H7 (cell line): ENCODE data around the gene TPK1. TPM values are rescaled to one million over a fixed set of nuclear protein-coding genes. Genes with fewer than 3 reads are reported as not detected.
"Not testable (repeated sequence)": the region's sequence is repeated elsewhere in the genome, so short reads cannot be mapped to it uniquely, and the experiment has no call there.

ENCODE experiments used
- DNase-seq: peaks from one replicate; pipeline ENCODE4 v3.0.0; 2012
- H3K27me3 ChIP-seq: 2 replicates; pipeline ENCODE4 v1.6.0; 2011; ENCODE audit warnings: mild to moderate bottlenecking, low read length; ENCODE audit not compliant: control insufficient read depth, insufficient read depth
- H3K36me3 ChIP-seq: replicated peaks from 2 replicates; pipeline ENCODE4 v1.5.1; 2011; ENCODE audit warnings: low read length; ENCODE audit not compliant: control insufficient read depth, insufficient read depth
- H3K4me3 ChIP-seq: 2 replicates; pipeline ENCODE4 v1.5.1; 2011; ENCODE audit warnings: low read depth, mild to moderate bottlenecking, control low read depth, low read length, moderate library complexity; ENCODE audit not compliant: insufficient read depth
- total RNA-seq: library from RNA; depleted of rRNA; stranded (reverse); fragments of >200 nt; shearing (Covaris generic); gene quantifications from 2 replicates; pipeline ENCODE4 v1.2.3, GENCODE V29; 2014

The TPK1 gene
- total RNA-seq, 1 experiment from 2014 or later: 6.2 TPM

DNA sequence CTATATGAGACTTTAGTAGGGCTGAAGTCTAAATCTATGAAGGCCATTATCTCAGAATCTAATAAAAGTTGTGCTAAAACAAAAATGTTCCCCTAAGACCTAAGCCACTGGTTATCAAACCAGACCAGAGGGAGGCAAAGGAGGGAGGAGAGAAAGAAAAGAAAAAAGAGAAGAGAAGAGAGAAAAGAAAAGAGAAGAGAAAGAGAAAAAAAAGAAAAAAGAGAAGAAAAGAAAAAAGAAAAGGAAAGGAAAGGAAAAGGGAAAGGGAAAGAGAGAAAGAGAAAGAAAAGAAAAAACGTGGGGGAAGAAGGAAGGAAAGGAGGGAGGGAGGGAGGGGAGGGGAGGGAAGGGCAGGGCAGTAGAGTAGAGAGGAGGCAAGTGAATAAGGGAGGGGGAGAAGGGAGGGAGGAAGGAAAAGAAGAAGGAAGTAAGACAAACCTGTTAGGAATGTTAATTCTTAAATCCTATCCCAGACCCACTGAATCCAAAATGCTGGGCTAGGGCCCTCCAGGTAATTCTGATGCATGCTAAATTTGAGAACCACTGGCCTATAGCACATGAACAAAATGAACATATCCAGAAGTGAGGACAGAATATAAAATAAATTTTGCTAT, 98.9 kb downstream of the TPK1 start:
- no peak for DNase-seq
- no peak overlapping the region for H3K4me3 ChIP-seq

DNA sequence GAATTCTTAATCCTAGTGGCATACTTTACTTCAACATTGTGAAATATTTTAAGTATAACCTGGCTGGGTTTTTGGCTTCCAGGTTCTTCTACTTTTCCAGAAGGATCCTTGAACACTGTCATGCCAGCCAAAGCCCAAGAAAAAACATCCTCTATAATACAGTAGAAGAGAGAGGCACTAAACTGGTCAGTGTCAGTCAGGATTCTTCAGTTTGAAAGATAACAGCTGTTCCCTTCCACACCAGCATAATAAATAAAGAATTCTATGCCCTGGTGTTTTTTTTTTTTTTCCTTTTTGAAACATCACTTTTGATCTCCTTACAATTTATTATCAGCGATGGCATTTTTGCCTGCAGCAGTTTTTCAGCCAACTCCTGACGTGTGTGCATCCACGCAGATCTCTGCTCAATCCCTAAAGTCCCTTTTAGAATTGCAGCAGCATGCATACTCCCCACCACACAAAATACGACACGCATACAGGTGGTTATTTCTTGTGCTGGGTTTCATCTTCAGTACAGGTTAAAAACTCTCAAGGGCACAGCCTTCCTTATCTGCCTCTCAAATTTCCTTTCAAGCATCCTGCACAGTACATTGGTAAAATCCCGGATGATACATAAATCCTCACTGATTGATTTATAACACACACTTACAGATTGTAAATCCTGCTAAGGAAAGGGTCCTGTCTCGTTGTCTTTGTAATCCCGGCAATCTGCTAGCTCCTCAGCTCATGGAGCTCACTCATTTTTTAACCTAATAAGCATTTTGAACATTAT, 100.2 kb downstream of the TPK1 start:
- Histone ChIP-seq H3K27me3 (no peaks in the 10 kb centered on the region), H3K4me3 (no peak overlapping the region), H3K36me3 (no peaks in the 10 kb centered on the region)
- DNase-seq: no peak

More for the DNA sequence above, 98.9 kb downstream of the TPK1 start:
- Histone ChIP-seq H3K36me3 (no peaks in the 10 kb centered on the region), H3K27me3 (no peaks in the 10 kb centered on the region)

DNA sequence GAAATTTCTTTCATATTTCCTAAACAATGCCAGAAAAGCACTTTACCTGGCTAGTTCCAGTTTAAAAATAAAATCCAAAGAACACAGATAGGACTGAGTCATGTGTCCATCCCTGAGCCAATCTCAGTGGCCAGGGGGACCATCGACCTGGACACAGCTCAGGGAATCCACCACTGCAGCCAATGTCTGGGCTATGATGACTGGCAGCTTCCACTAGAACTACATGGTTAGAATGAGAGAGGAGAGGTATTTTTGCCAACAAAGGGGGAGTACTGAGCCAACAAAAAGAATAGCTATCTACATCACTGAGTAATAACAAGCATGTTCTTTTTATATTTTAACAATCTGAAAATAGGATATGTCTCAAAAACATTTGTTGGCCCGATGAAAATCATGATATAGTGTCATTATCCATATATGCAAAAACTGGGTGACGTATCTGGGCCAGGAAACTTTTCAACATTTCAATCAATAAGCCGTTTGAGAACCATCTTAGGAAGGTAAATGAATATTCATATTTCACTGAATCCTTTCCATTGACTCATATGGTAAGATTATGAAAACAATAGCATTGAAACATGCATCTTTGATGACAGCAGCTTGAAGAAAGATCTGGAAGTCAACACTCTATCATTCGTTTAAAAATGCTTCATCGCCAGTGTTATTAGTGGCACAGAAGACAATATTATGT, 104.0 kb downstream of the TPK1 start:
- H3K36me3 ChIP-seq: no peaks in the 10 kb centered on the region
- H3K4me3 ChIP-seq: no peak overlapping the region
- no peaks in the 10 kb centered on the region for H3K27me3 ChIP-seq
- no peak for DNase-seq

DNA sequence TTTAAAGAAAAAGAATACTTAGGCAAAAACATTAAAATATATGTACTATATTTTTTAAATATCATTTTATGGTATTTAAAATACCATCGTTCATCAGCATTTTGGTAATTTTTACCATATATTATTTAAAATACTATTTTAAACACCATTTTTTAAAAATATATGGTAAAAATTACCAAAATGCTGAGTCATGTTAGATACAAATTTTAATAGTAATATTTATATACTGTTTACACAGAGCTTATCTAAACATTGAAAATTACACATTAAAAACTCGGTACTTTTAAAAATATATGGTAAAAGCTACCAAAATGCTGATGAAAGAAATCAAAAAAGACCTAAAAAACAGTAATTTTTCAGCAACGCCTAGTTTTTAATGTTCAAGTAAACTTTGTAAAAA, 105.6 kb downstream of the TPK1 start:
- H3K27me3 ChIP-seq: no peaks in the 10 kb centered on the region
- H3K36me3 ChIP-seq: no peaks in the 10 kb centered on the region
- no peak for DNase-seq
- H3K4me3 ChIP-seq: no peak overlapping the region

DNA sequence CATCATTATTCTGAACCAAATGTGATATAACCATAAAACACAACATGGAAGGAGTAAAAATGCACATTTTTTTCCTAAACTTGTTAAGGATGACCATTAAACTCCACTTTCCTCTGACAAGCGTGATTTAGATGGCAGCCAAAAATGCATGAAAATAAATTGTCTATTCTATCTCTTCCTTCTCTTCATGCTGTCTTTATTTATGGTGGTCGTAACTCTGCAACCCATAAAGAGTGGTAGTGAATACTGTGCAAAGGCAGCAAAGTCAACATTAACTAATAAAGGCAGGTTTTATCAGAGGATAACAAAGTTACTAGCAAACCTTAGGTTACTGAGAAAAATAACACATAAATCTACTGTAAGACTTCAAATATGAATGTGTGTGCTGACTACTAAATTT, 106.6 kb downstream of the TPK1 start:
- Histone ChIP-seq H3K27me3 (no peaks in the 10 kb centered on the region), H3K36me3 (no peaks in the 10 kb centered on the region), H3K4me3 (no peak overlapping the region)
- no peak for DNase-seq

DNA sequence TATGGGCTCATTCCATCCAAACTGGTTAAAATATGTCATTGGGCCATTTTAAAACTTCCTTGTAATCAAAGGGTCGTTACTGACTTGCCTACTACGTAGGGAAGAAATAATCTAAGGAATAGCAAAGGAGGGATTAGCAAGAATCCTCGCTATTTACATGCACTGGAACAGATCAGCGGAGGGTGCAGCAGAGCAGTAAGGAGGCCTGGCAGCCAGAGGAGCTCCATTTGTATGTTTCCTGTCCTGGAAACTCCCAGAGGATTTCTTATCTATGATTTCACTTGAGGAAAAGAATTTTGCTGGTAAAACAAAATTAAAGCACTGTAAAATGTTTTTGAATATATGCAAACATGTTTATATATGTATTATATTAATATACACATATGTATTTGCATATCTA, 107.3 kb downstream of the TPK1 start:
- Histone ChIP-seq H3K27me3 (no peaks in the 10 kb centered on the region), H3K4me3 (no peak overlapping the region), H3K36me3 (no peaks in the 10 kb centered on the region)
- no peak for DNase-seq

DNA sequence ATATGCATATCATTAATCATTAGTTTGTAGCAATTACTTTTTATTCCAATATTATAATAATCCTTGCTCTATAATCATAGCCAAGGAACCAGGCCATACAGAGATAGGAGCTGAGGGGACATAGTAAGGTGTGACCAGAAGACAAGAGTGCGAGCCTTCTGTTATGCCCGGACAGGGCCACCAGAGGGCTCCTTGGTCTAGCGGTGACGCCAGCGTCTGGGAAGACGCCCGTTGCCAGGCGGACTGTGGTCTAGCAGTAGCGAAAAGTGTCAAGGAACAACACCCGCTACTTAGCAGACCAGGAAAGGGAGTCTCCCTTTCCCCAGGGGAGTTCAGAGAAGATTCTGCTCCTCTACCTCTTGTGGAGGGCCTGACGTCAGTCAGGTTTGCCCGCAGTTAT, 109.0 kb downstream of the TPK1 start:
- H3K36me3 ChIP-seq, H3K27me3 ChIP-seq, DNase-seq, H3K4me3 ChIP-seq: not testable (repeated sequence)

DNA sequence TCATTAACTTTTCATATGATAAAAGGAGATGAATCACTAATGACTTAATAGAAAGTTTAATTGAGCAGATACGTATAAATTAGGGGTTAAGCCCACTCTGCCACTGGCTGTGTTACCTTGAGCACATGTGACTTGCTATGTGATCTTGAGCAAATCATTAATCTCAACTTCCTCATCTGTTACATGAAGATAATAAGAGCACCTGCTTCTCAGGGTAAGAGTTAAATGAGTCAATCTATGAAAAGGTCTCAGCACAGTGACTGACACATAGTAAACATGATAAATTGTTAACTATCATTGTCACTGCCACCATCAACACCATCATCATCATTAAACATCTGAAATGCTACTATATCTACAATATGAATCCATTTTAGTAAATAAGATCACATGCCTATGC, 110.8 kb downstream of the TPK1 start:
- no peaks in the 10 kb centered on the region for H3K27me3 ChIP-seq
- H3K36me3 ChIP-seq: no peaks in the 10 kb centered on the region
- no peak overlapping the region for H3K4me3 ChIP-seq
- no peak for DNase-seq

DNA sequence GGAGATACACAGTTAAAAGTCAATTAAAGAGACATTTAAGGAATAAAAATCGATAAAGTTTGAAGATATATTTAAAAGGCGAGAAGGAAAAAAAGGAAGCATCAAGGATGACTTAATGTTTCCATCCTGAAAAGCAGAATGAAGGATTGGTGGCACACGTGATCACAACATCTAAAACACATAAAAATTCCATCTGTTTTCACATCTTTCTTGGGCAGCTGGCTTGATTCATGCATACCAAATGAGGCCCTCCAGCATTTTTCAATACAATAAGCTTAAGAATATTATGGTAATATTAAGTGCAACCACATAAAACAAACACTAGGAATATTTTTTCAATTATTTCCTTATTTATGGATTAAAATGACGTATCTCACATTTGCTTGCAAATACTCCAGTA, 112.6 kb downstream of the TPK1 start:
- no peak for DNase-seq
- Histone ChIP-seq H3K27me3 (no peaks in the 10 kb centered on the region), H3K36me3 (no peaks in the 10 kb centered on the region), H3K4me3 (no peak overlapping the region)

DNA sequence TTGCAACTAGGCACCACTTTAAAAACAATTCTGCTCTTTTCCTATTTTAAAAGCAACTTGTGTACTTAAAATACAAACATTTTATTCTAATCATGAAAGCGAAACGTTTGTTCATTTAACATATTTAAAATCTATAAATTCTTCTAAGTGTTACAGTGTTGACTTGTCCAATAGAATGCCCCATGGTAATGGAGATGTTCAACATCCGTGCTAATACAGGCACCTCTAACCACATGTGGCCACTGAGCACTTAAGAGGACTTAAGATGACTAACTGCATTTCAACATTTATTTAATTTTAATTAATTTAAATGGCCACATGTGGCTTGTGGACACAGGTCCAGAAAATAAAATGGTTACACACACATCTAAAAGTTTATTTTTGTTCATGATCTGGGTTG, 115.1 kb downstream of the TPK1 start:
- DNase-seq: no peak
- Histone ChIP-seq H3K36me3 (no peaks in the 10 kb centered on the region), H3K27me3 (no peaks in the 10 kb centered on the region), H3K4me3 (no peak overlapping the region)

DNA sequence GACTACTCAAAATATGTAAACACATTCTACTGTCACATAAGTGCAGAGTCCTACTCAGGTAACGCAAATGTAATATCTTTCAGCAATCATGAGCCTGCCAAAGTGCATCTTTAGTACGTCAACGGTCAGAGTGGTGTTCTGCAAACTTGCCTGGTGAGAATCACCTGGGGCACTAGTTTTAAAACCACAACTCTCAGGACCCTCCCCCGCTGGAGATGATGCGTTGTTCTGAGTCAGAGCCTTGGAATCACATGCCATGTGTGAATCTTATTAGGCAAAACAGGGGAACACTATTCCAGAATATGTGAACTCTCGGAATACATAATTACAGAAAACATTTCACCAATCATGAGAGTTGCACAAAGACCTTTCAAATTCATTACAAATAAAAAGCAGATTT, 115.7 kb downstream of the TPK1 start:
- no peaks in the 10 kb centered on the region for H3K27me3 ChIP-seq
- no peak overlapping the region for H3K4me3 ChIP-seq
- peak; percentile 7 for DNase-seq
- no peaks in the 10 kb centered on the region for H3K36me3 ChIP-seq

DNA sequence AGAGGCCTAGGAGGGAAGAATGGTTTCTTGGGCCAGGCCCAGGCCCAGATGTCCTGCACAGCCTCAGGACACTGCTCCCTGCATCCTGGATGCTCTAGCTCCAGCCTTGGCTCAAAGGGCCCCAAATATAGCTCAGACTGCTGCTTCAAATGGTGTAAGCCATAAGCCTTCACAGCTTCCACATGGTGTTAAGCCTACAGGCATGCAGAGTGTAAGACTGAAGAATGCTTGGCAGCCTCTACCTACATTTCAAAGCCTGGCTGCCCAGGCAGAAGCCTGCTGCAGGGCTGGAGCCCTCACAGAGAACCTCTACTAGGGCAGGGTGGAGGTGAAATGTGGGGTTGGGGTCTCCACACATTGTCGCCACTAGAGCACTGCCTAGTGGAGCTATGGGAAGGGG, 118.1 kb downstream of the TPK1 start:
- no peak for DNase-seq
- H3K4me3 ChIP-seq: no peak overlapping the region

DNA sequence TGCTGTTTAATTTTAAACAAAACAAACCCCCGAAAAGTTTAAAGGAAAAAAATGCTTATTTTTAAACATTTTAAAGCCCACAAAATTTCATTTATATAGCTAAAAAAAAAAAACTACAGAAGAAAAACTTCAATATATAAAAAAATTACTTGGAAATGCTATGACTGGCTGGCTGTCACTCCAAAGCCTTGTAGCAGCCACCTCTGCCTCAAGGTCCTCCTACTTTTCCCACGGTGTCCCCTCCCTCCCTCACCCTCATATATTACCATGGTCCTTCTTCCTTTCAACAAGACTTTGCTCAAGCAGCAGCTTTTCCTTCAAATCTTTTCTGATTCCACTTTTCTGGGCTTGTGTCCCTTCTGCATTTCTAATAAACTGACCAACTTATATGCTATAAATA, 122.0 kb downstream of the TPK1 start:
- Histone ChIP-seq H3K27me3 (no peaks in the 10 kb centered on the region), H3K36me3 (no peaks in the 10 kb centered on the region), H3K4me3 (no peak overlapping the region)
- peak; percentile 9 for DNase-seq

More for the DNA sequence above, 118.1 kb downstream of the TPK1 start:
- Histone ChIP-seq H3K36me3 (no peaks in the 10 kb centered on the region), H3K27me3 (no peaks in the 10 kb centered on the region)

DNA sequence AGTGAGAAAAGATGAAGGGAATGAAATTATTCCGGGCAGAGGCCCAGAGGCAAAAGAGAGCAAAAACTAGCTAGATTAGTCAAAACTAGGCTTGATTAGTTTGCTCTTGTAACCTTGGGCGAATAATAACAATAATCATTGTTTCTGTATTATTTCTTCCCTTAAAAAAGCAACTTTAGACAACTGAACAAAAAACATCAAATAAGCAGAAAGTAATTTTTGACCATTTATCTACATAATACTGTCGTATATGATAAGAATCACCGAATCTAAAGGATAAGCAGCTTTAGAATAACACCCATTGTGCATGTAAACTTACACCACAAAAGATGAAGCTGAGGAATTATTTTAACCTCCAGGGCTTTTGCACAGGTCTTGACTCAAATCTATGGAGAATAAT, 125.1 kb downstream of the TPK1 start:
- DNase-seq: no peak
- no peaks in the 10 kb centered on the region for H3K27me3 ChIP-seq
- no peaks in the 10 kb centered on the region for H3K36me3 ChIP-seq
- H3K4me3 ChIP-seq: no peak overlapping the region

DNA sequence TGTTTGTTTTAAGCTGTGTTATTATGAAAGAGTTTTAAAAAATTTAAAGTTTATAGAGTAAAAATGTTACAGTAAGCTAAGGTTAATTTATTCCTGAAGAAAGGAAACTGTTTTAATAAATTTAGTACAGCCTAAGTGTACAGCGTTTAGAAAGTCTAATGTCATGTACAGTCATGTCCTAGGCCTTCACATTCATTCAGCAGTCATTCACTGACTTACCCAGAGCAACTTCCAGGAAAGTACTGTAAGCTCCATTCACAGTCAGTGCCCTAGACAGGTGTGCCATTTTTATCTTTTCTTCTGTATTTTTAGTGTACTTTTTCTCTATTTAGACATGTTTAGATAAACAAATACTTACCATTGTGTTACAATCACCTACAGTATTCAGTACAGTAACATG, 126.8 kb downstream of the TPK1 start:
- DNase-seq: no peak
- Histone ChIP-seq H3K27me3 (no peaks in the 10 kb centered on the region), H3K4me3 (no peak overlapping the region), H3K36me3 (no peaks in the 10 kb centered on the region)
